ENCODE measurements around the gene RSPO4. TPM values are rescaled to one million over a fixed set of nuclear protein-coding genes. Genes with fewer than 3 reads are reported as not detected.

Gene RSPO4
- total and polyA plus RNA-seq, 8 donors, result 0.25 TPM; not detected in 7

DNA sequence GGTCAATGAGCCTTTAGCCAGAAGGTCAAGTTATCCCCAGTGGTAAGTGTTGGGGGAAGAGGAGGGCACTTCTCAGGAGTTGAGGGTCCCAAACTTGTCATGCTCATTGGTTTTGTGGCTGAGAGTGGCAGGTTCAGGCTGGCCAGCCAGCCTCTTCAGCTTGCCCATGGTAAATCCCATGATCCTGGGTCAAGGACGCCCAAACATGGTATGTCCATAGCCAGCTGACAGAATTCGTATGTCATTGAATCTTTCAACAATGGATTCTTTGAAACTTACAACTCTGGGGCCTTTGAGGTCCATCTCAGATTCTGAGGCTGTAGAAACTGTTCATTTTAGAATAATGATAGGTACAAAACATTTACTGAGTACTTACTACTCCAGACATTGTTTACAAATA lies 36.1 kb upstream of the RSPO4 start:
- Histone ChIP-seq H3K36me3 (no peaks in the 10 kb centered on the region), H3K9me3 (no peaks in the 10 kb centered on the region), H3K27ac (no peak overlapping the region), H3K4me1 (no peaks in the 10 kb centered on the region), H3K4me3 (no peak overlapping the region), H3K27me3 (no peaks in the 10 kb centered on the region)
- DNase-seq, result no peak
- intact Hi-C loops (cut with DNase I; ENCODE audit: low total_unique reads), result no loop called here
- no peak for TF ChIP-seq POLR2AphosphoS5 (IDR thresholded peaks at IDR 0.05)
- no peak for TF ChIP-seq POLR2A (IDR thresholded peaks at IDR 0.05)
- no peak for TF ChIP-seq EP300 (IDR thresholded peaks at IDR 0.05)
- TF ChIP-seq CTCF (IDR thresholded peaks at IDR 0.05), result no peak
- 69 to 82% (median 75%) methylated on average over 2 of the region's 2 CpGs for WGBS, 5 donors

GRCh38 chr20:1037039-1037438 lies 34.9 kb upstream of the RSPO4 start:
- no peak overlapping the region for H3K27ac ChIP-seq
- H3K4me3 ChIP-seq, result no peak overlapping the region
- WGBS, 5 donors, result 30 to 88% (median 73%) methylated on average over 2 of the region's 2 CpGs
- no peak for TF ChIP-seq POLR2AphosphoS5 (IDR thresholded peaks at IDR 0.05)
- TF ChIP-seq CTCF (IDR thresholded peaks at IDR 0.05), result no peak
- no peak for TF ChIP-seq POLR2A (IDR thresholded peaks at IDR 0.05)
- TF ChIP-seq EP300 (IDR thresholded peaks at IDR 0.05), result no peak
- H3K4me1 ChIP-seq, result no peaks in the 10 kb centered on the region
- H3K9me3 ChIP-seq, result no peaks in the 10 kb centered on the region
- no peaks in the 10 kb centered on the region for H3K27me3 ChIP-seq
- no peak for DNase-seq
- H3K36me3 ChIP-seq, result no peaks in the 10 kb centered on the region
- intact Hi-C loops (cut with DNase I; ENCODE audit: low total_unique reads), result no loop called here

DNA sequence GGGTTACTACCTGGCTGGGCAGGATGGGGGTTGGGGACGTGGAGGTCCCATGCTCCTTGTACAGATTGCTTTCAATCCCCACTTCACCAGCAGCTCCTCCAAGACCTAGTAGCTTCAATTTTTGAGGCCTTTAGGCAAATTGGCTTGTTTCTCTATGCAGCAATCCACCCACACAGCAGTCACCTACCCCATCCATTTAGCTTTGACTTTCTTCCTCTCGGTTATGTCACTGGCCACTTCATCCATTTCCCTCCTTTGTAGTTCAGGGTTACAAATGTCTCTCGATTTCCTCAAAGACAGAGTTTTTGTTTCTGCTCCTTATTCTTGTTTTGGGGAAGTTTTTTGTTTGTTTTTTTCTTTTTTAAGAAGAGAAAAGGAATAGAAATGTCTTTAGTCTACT lies 33.4 kb upstream of the RSPO4 start:
- Histone ChIP-seq H3K27me3 (no peaks in the 10 kb centered on the region), H3K4me3 (no peak overlapping the region), H3K27ac (no peak overlapping the region), H3K9me3 (no peaks in the 10 kb centered on the region), H3K36me3 (no peaks in the 10 kb centered on the region), H3K4me1 (no peaks in the 10 kb centered on the region)
- 59 to 81% (median 76%) methylated on average over 3 of the region's 3 CpGs for WGBS, 5 donors
- intact Hi-C loops (cut with DNase I; ENCODE audit: low total_unique reads), result no loop called here
- TF ChIP-seq POLR2AphosphoS5 (IDR thresholded peaks at IDR 0.05) (no peak), EP300 (IDR thresholded peaks at IDR 0.05) (no peak), POLR2A (IDR thresholded peaks at IDR 0.05) (no peak), CTCF (IDR thresholded peaks at IDR 0.05) (no peak)
- no peak for DNase-seq

DNA sequence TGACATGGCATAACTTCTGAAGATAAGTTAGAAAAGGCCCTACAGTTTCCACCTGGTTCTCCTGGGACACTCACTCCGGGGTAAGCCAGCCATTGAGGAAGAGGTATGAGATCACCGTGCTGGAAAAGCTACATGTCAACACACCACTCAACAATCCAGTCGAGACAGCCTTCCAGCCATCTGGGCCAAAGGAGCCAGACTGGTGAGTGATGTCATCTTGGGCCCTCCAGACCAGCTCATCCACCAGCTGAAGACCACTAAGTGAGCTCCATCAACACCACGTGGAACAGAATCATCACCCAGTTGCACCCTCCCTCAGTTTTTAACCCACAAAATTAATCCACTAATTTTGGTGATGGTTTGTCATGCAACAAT lies 32.3 kb upstream of the RSPO4 start:
- intact Hi-C loops (cut with DNase I; ENCODE audit: low total_unique reads), result no loop called here
- no peaks in the 10 kb centered on the region for H3K9me3 ChIP-seq
- DNase-seq, result no peak
- H3K27ac ChIP-seq, result no peak overlapping the region
- H3K27me3 ChIP-seq, result no peaks in the 10 kb centered on the region
- H3K36me3 ChIP-seq, result no peaks in the 10 kb centered on the region
- 72 to 87% (median 77%) methylated on average over 4 of the region's 4 CpGs for WGBS, 5 donors
- TF ChIP-seq EP300 (IDR thresholded peaks at IDR 0.05), result no peak
- TF ChIP-seq POLR2AphosphoS5 (IDR thresholded peaks at IDR 0.05), result no peak
- no peak for TF ChIP-seq CTCF (IDR thresholded peaks at IDR 0.05)
- TF ChIP-seq POLR2A (IDR thresholded peaks at IDR 0.05), result no peak
- H3K4me1 ChIP-seq, result no peaks in the 10 kb centered on the region
- H3K4me3 ChIP-seq, result no peak overlapping the region

Data from stomach (tissue), 9 donors.